Right atrium auricular region (tissue), 2 donors: Measurements from ENCODE around the gene ERGIC1. TPM values are rescaled to one million over a fixed set of nuclear protein-coding genes. Genes with fewer than 3 reads are reported as not detected.
A peak's percentile ranks its signal among the peaks of the same experiment; 100 is the strongest.

Experiments
- DNase-seq: peaks from one replicate; pipeline ENCODE4 v3.0.0-alpha.2; 2019; ENCODE audit warnings: low spot score
- H3K27ac ChIP-seq, 2 donors: fragments of 200-600 bp; sonication (generic); 1 replicate in 1 of 2; 2 replicates in 1 of 2; pipeline ENCODE4 v1.5.1; 2016 to 2019
- H3K27me3 ChIP-seq, 2 donors: fragments of 200-600 bp; sonication (generic); one replicate each; pipeline versions ENCODE4 v1.5.1 to v1.6.0; 2017 to 2019
- H3K36me3 ChIP-seq: fragments of 200-600 bp; sonication (generic); one replicate; pipeline ENCODE4 v1.5.1; 2016
- H3K4me1 ChIP-seq, 2 donors: fragments of 200-600 bp; sonication (generic); one replicate each; pipeline versions ENCODE4 v1.5.1 to v1.6.0; 2017 to 2019
- H3K4me3 ChIP-seq, 2 donors: fragments of 200-600 bp; sonication (generic); 1 replicate in 1 of 2; 2 replicates in 1 of 2; pipeline ENCODE4 v1.5.1; 2017 to 2019; ENCODE audit warnings: mild to moderate bottlenecking in 1 of 2, moderate library complexity in 1 of 2
- H3K9me3 ChIP-seq, 2 donors: fragments of 200-600 bp; sonication (generic); one replicate each; pipeline ENCODE4 v1.5.1; 2019
- CTCF ChIP-seq, 2 donors: fragments of 200-600 bp; sonication (generic); IDR thresholded peaks; one replicate each; pipeline ENCODE4 v1.5.1; 2019; ENCODE audit warnings: antibody characterized with exemption in 2 of 2
- total RNA-seq, 2 donors: library from RNA; depleted of rRNA; stranded (reverse); fragments of >200 nt; gene quantifications; one replicate each; pipeline ENCODE4 v1.1.0, GENCODE V29; 2016

Gene ERGIC1
- total RNA-seq, 2 donors from 2014 or later: 70.7 to 113 TPM

- no peaks in the 10 kb centered on the region for H3K9me3 ChIP-seq
- no peaks in the 10 kb centered on the region for H3K36me3 ChIP-seq
- H3K4me1 ChIP-seq: peaks cover 0 to 35% of the 10 kb centered on the region in 2 donors
- peak overlapping the region; percentile 84 to 94 for H3K4me3 ChIP-seq
- peak overlapping the region; percentile 80 to 86 for H3K27ac ChIP-seq
- no peak for TF ChIP-seq CTCF (IDR thresholded peaks at IDR 0.05)
- no peaks in the 10 kb centered on the region for H3K27me3 ChIP-seq
- no peak for DNase-seq
Observed at GRCh38 chr5:172834415-172835289, 601 bp downstream of the ERGIC1 start.

DNA sequence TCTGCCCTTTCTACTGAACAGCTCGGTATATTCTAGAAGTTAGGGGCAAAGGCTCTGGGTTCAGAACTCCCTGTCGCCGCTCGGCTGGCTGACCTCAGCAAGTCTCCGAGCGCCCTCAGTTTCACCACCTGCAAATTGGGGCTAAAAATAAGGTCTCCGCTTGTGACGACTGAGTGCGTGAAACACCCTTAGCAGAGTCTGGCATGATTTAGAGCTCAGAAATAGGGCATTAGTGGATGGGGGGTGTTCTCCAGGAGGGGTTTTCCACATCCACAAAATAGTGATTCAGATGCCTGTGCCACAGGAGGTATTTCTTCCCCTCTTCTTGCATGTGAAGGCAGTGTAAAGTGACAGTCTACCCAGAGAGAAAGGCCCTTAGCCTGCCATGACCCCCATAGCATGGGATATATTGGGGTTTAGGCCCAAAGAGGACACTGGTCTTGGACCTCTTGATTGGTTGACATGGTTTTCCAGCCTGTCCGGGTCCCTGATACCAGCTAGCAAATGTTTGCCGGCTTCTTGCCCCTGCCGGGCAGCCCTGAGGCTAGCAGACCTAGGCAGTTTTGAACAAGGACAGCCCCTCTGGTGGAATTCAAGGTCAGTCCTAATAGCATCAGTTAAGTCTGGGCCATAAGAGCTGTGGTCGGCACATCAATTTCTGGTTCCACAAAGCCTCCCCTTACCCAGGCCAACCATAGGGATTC, 1.4 kb downstream of the ERGIC1 start:
- Histone ChIP-seq H3K27me3 (no peaks in the 10 kb centered on the region), H3K4me1 (peaks cover 0 to 43% of the 10 kb centered on the region in 2 donors), H3K36me3 (no peaks in the 10 kb centered on the region), H3K9me3 (no peaks in the 10 kb centered on the region), H3K4me3 (peak overlapping the region; percentile 84 to 94), H3K27ac (peak overlapping the region; percentile 80 to 86)
- DNase-seq: no peak
- TF ChIP-seq CTCF (IDR thresholded peaks at IDR 0.05): no peak

DNA sequence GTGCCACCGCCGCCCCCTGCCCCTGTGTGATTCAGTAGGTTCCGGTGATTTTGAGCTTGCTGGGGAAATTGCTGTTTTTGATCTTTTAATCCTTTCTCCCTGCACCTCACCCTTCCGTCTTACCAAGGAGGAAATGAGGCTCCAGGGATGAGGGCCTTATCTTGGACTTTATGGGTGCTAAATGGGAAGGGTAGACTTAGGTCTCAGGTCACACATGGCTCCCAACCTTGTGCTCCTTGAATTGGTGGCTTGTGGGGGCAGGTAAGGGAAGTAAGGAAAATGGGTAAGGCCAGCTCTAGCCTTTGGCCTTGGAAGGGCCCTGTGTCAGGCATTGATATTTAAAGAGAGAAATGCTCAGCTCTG, 1.9 kb downstream of the ERGIC1 start:
- no peak for DNase-seq
- H3K36me3 ChIP-seq: no peaks in the 10 kb centered on the region
- peak overlapping the region in 1 of 2 donors; percentile 94 for H3K4me3 ChIP-seq
- H3K4me1 ChIP-seq: peaks cover 0 to 49% of the 10 kb centered on the region in 2 donors
- peak overlapping the region; percentile 80 to 86 for H3K27ac ChIP-seq
- H3K9me3 ChIP-seq: no peaks in the 10 kb centered on the region
- no peaks in the 10 kb centered on the region for H3K27me3 ChIP-seq
- TF ChIP-seq CTCF (IDR thresholded peaks at IDR 0.05): no peak

DNA sequence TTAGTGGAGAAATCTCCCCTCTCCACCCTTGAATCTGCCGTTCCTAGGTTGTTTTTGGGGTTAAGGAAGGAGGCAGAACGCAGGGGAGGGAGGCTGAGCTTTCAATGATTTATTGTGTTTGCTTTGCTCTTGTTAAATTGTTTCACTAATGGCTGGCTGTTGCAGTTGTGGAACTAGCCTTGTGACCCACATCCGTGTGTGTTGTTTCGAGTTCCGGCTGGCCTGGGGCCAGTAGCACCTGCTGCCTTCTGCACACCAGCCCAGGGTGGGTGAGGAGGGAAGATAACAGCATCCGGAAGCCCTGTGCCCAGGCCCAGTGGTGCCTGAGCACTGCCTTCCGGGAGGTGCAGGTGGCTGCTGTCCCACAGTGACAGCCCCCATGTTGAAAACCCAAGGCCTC, 3.6 kb downstream of the ERGIC1 start:
- no peak overlapping the region for H3K4me3 ChIP-seq
- TF ChIP-seq CTCF (IDR thresholded peaks at IDR 0.05): no peak
- H3K27me3 ChIP-seq: no peaks in the 10 kb centered on the region
- no peaks in the 10 kb centered on the region for H3K36me3 ChIP-seq
- DNase-seq: no peak
- H3K9me3 ChIP-seq: no peaks in the 10 kb centered on the region
- H3K27ac ChIP-seq: no peak overlapping the region
- H3K4me1 ChIP-seq: peaks cover 0 to 53% of the 10 kb centered on the region in 2 donors

DNA sequence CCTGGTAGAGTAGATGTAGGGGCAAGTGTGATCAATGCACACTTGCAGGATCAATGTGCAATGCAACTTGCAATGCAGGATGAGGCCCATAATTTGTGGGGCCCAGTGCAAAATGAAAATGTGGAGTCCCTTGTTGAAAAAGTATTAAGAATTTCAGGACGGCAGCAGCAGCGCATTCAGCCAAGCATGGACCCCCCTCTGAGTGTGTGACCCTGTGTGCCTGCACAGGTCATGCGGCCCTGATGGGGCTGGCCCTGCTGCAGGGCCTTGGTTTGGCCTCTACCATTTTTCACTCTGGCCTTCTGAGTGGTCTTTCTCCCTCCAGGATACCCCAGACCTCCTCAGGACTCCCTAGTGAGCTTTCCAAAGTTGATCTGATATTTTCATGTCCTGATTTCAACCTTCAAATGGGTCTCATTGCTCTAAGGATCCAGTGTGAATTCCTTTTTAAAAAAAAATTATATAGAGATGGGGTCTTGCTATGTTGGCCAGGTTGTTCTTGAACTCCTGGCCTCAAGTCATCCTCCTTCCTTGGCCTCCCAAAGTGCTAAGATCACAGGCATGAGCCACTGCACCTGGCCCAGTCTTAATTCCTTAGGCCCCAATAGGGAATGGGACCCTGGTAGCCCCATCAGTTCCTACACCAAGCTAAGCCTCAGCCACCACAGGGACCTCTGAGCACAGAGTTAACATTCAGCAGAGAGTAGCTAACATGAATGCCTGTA, 4.3 kb downstream of the ERGIC1 start:
- TF ChIP-seq CTCF (IDR thresholded peaks at IDR 0.05): no peak
- Histone ChIP-seq H3K36me3 (no peaks in the 10 kb centered on the region), H3K9me3 (no peaks in the 10 kb centered on the region), H3K4me3 (no peak overlapping the region), H3K27ac (no peak overlapping the region), H3K27me3 (no peaks in the 10 kb centered on the region), H3K4me1 (peaks cover 0 to 52% of the 10 kb centered on the region in 2 donors)
- DNase-seq: no peak
